Activated naive CD4-positive, alpha-beta T cell treated with Interleukin-2 at 50 U/mL for 16 hours (primary cell): ENCODE measurements around the gene UBE2N.
"Not testable (repeated sequence)": the region's sequence is repeated elsewhere in the genome, so short reads cannot be mapped to it uniquely, and the experiment has no call there.

Experiments used
- DNase-seq: peaks from one replicate; pipeline ENCODE4 v3.0.0-alpha.2; 2020

UBE2N gene

GRCh38 chr12:93442411-93443340 lies 929 bp upstream of the UBE2N start:
- no peak for DNase-seq

- peak; percentile 40 for DNase-seq
Observed at GRCh38 chr12:93441081-93441616, 598 bp downstream of the UBE2N start.

GRCh38 chr12:93440043-93440835 lies 1.5 kb downstream of the UBE2N start:
- DNase-seq, result no peak

- no peak for DNase-seq
Observed at GRCh38 chr12:93438266-93439050, 3.3 kb downstream of the UBE2N start.

GRCh38 chr12:93434256-93434865 lies 7.4 kb downstream of the UBE2N start:
- DNase-seq, result no peak

DNA sequence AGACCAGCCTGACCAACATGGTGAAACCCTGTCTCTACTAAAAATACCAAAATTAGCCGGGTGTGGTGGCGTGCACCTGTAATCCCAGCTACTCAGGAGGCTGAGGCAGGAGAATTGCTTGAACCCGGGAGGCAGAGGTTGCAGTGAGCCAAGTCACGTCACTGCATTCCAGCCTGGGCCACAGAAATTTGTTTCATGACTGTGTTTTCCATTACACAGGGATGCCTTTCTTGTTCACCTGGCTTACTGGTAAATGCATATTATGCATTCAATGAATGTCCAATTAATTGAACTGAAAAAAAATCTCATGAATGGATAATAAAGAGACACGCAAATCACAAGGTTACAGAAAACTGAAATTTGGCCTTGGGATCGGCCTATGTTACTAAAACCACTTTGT lies 9.7 kb downstream of the UBE2N start:
- not testable (repeated sequence) for DNase-seq

- no peak for DNase-seq
Observed at GRCh38 chr12:93430280-93430679, 11.5 kb downstream of the UBE2N start.

GRCh38 chr12:93429852-93430251 lies 11.9 kb downstream of the UBE2N start:
- no peak for DNase-seq

DNA sequence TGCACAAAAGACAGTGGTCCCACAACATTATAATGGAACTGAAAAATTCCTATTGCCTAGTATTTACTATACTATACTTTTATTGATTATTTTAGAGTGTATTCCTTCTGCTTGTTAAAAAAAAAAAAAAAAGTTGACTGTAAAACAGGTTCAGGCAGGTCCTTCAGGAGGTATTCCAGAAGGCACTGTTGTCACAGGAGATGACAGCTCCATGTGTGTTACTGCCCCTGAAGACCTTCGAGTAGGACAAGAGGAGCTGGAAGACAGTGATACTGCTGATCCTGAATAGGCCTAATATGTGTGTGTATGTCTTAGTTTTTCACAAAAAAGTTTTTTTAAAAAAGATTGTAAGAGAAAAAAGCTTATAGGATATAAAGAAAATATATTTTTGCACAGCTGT lies 12.3 kb downstream of the UBE2N start:
- no peak for DNase-seq

- no peak for DNase-seq
Observed at GRCh38 chr12:93427779-93428564, 13.8 kb downstream of the UBE2N start.

DNA sequence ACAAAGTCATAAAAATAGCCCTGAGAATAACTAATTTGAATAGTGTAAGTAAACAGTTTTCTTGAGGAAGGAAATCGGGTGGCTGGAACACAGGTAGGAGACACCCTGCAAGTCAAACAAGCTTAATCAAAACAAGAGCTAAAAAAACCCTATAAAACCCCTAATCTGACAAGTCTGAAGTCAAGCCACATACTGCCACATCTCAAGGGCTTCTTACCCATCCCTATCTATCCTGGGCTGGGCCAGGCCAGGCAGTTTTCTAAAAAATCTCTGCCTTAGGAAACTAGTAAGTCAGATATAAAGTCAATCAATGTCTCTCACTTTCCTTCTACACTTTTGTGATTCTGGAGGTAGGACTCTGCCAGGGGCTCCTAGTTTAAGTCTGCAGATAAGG lies 15.3 kb downstream of the UBE2N start:
- DNase-seq, result no peak

DNA sequence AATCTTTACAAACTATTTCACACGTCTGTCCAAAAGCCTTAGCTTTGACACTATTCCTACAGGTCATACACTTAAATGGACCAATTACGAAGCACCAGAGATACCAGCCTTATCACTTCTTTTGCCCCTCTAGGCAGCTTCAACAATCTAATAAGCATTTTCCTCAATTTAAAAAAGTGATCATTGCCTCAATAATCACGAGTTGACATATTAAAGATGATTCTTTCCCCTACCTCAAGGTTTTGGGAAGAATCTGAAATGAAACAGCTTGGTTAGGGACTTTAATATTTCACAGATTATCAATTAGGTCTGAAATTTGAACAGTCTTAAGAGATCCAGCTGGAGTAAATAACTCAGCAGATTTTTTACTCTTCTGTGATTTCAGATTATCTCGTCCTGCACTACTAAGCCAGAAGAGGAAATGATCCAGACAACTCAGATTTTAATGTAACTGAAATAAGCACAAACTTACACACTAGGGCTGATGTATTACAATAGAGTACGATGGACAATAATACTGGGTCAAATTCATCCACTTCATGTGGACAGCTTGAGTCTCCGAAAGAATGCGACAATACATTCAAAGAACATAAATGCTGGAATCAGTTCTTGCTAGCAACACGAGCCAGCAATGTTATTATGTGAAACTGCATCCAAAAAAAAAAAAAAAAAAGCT lies 15.9 kb downstream of the UBE2N start:
- DNase-seq, result no peak

- DNase-seq, result no peak
Observed at GRCh38 chr12:93422050-93422449, 19.7 kb downstream of the UBE2N start.

GRCh38 chr12:93419388-93420034 lies 22.2 kb downstream of the UBE2N start:
- no peak for DNase-seq

DNA sequence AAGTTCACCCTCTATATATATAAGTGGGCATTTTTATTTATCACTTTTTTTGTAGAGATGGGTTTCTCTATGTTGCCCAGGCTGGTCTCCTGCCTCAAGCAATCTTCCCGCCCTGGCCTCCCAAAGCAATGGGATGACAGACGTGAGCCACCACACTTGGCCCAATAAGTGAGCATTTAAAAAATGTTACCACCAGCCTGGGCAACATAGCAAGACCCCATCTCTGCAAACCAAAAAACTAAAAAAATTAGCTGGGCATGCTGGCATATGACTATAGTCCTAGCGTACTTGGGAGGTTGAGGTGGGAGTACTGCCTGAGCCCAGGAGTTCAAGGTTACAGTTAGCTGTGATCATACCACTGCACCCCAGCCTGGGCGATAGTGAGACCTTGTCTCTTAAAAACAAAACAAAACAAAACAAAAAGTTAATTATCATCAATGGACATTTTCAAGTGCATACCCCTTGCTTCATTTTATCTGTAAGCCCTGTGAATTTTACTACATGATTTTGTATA lies 23.7 kb downstream of the UBE2N start:
- no peak for DNase-seq

- DNase-seq, result no peak
Observed at GRCh38 chr12:93415723-93416464, 25.9 kb downstream of the UBE2N start.

- no peak for DNase-seq
Observed at GRCh38 chr12:93413064-93413463, 28.7 kb downstream of the UBE2N start.

DNA sequence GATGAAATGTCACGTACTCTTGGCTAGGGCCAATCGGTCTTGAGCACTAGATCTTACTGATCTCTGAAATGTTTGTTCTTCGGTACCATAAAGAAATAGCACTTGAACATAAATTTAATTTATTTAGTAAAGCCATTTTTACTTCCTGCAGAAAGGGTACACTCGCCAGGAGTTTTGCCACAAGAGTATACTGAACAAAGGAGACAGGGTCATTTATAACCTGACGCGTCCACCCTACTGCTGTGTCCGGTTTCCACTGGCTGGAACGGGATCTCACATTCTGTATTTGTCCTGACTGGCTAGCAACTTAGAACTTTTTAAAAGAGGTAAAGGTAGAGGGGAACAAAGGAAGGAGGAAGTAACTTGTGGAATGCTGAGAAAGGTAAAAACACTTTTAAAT lies 29.4 kb downstream of the UBE2N start:
- not testable (repeated sequence) for DNase-seq

- not testable (repeated sequence) for DNase-seq
Observed at GRCh38 chr12:93411060-93411459, 30.7 kb downstream of the UBE2N start.
